Measurements from ENCODE around the gene GARRE1.
"Not testable (repeated sequence)": the region's sequence is repeated elsewhere in the genome, so short reads cannot be mapped to it uniquely, and the experiment has no call there.

GARRE1 gene

GRCh38 chr19:34231439-34231838, 22.9 kb upstream of the GARRE1 start:
- DNase-seq: no peak

DNA sequence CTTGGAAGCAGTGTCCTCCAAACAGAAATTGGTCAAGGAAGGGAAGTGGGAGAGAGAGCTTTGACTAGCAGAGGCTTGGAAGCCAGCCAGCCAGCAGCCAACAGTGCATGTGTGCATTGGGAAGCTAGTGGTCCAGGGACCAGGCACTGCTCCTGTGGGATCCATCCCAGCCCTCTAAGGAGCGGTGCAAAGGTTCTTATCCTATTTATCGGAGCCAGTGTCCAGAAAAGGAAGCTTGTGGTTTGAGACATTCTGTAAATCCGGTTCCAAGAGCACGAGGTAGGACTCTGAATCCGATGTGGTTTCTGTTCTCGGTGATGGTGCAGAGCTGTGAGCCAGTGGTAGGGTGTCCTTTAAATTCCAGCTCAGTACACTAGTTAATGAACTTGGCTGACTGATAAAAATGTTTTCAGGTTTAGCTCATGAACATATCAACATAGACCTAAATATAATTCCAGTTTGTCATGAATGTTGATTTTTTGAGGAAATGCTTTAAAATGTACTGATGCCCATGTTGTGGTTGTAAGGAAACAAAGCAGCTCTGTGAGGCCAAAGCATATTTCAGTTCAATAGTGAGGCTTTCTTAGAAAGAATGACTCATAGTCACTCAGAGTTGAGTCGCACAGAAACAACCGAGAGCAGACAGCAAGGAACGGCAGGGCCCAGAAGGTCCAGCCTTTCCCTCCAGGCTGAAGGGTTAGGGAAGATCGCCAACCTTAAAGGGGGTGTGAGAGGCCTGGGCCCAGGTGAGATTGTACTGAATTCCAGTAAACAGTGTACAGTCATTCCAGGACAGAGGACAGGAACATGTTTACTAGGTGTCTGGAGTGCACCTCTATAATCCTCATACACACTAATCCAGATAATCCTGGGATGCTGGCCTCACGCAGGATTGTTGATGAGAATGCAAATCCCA, 21.5 kb upstream of the GARRE1 start:
- DNase-seq: no peak

GRCh38 chr19:34235425-34235940, 18.9 kb upstream of the GARRE1 start:
- DNase-seq: no peak

GRCh38 chr19:34236035-34236987, 18.0 kb upstream of the GARRE1 start:
- DNase-seq: no peak

DNA sequence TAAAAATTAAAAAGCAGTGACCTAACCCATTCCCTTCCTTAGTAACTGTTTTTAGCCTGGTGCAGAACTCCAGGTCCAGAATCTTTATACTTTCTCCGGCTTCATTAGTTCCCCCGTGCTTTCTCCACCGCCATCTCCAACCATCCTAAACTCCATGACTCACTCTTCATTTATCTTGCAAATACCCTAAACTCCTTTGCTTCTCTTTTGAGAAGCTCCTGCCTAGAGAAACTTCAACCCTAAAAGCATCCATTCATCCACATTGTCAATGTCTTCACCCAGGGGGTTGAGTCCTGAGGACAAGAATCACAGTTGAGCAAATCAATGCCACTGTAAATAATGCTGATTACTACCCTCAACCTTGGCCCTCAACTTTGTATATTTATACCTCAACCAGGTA, 17.1 kb upstream of the GARRE1 start:
- DNase-seq: no peak

GRCh38 chr19:34237939-34238338, 16.4 kb upstream of the GARRE1 start:
- DNase-seq: no peak

GRCh38 chr19:34241513-34242337, 12.6 kb upstream of the GARRE1 start:
- peak; percentile 56 for DNase-seq

GRCh38 chr19:34243138-34243875, 11.0 kb upstream of the GARRE1 start:
- DNase-seq: not testable (repeated sequence)

- no peak for DNase-seq
Observed at GRCh38 chr19:34243876-34244578, 10.3 kb upstream of the GARRE1 start.

- no peak for DNase-seq
Observed at GRCh38 chr19:34244611-34245299, 9.6 kb upstream of the GARRE1 start.

- DNase-seq: no peak
Observed at GRCh38 chr19:34246340-34246739, 8.0 kb upstream of the GARRE1 start.

DNA sequence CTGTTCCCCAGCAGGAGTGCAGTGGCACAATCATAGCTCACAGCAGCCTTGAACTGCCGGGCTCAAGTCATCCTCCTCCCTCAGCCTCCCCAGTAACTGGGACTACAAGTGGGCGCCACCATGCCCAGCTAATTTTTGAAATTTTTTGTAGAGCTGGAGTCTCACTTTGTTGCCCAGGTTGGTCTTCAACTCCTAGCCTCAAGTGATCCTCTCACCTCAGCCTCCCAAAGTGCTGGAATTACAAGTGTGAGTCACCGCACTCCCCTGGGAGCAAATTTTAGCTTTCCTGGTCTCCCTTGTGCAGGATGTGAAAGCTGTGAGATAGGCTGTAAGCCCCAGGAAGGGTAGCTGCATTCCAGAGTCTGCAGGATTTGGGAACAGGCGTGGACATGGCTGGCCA, 5.4 kb upstream of the GARRE1 start:
- DNase-seq: no peak

- DNase-seq: not testable (repeated sequence)
Observed at GRCh38 chr19:34253167-34253566, 1.2 kb upstream of the GARRE1 start.

DNA sequence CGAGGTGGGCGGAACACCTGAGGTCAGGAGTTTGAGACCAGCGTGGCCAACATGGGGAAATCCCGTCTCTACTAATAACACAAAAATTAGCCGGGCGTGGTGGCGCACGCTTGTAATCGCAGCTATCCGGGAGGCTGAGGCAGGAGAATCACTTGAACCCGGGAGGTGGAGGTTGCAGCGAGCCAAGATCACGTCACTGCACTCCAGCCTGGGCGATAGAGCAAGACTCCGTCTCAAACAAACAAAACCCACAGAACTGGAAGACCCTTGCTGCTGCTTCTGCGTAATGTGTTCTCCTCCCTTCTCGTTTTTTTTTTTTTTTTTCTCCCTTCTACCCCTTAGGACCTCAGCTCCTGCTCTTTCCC, 691 bp upstream of the GARRE1 start:
- DNase-seq: not testable (repeated sequence)

GRCh38 chr19:34254698-34255432, 511 bp downstream of the GARRE1 start:
- peak; percentile 78 for DNase-seq

DNA sequence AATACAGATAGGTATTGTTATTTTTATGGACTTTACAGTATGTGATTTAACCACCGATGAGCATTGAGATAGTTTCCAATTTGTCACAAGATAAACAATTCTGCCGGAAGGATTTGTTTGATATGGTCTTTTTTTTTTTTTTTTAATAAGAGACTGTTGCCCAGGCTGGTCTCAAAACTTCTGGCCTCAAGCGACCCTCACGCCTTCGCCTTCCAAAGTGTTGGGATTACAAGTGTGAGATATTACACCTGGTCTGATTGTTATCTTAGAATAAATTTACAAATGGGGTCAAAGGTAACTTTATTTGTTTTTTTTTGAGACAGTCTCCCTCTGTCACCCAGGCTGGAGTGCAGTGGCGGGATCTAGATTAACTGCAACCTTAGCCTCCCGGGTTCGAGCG, 1.2 kb downstream of the GARRE1 start:
- no peak for DNase-seq

GRCh38 chr19:34256835-34257558, 2.6 kb downstream of the GARRE1 start:
- DNase-seq: no peak

GRCh38 chr19:34257559-34257924, 3.2 kb downstream of the GARRE1 start:
- no peak for DNase-seq
